NCI-H1694 treated with DMSO at 0.1 percent for 48 hours (cell line): ENCODE data around the gene ACACB.

Experiments used
- DNase-seq: peaks from one replicate; lab custom pipeline; 2025; lab: John Stamatoyannopoulos, UW

ACACB gene

DNA sequence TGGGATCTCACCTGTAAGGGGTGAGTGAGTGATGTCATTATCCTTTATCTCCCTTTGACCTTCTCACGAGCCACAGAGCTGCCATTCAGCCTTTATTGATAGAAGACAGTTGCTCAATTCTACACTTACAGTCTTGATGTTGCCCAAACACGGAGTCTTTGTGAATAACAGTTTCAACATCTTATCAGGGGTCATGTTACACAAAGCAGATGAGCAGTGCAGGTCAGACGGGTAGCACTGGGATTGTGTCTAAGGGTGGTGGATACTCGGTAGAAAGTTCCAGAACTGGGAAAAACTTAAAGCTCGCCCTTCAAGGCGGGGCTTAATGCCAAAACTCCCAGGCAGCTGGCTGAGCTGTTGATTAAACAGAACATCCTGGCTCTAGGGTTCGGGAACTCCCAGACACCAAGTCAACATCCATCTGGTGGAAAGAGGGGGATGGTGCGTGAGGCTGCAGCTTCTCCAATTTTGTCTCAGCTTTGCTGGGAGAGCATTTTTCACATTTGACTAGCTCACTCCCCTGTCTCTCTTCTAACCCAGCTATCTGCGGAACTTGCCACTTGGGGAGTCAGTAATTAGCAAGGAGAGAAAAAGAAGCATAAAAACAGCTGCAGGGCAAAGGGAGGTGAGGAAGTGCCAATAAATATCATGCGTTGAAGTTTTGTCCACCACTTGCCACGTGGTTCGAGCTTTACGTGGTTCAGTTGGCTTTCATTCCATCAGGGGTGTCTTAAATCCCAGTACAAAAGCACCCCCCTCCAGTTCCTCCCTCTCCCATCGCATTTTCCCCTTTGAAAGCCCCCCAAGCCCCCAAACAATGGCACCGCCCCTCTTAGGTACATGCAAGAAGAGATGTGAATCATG lies 161.7 kb downstream of the ACACB start:
- DNase-seq: peak; percentile 70

DNA sequence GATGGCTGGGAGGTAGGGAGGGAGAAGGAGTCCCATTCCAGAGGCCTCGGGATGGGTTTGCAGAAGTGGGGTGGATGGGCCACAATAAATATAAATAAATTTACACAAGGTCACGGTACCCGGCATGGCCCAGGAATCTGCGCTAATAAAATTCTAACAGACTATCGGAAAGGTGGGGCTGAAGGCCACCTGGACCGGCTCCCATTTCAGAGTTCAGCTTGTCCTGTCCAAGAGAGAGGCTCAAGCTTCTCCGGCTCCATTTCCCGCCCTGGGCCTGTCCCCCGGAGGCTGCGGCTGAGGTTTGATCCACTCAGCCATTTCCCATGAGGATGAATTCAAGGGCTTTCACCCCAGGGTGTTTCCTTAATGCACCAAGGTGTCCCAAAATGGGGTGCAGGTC lies 162.5 kb downstream of the ACACB start:
- DNase-seq: no peak

DNA sequence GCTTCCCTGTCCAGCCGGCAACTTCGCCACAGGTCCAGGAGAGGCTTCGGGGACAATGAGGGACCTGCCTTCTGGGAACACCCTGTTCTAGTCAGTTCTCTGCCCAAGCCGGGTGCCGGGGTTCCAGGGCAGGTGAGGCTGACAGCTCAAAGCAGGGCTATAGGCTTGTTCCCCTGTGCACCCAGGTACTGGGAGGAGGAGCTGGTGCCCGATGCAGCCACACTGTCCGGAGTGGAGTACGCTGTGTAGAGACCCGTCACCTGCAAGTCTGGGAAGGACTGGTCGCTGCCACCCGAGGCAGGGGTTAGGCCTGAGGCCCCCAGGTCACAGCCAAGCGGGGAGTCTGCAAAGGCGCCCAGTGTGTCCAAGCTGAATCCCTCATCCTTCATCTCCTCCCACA lies 163.1 kb downstream of the ACACB start:
- no peak for DNase-seq

DNA sequence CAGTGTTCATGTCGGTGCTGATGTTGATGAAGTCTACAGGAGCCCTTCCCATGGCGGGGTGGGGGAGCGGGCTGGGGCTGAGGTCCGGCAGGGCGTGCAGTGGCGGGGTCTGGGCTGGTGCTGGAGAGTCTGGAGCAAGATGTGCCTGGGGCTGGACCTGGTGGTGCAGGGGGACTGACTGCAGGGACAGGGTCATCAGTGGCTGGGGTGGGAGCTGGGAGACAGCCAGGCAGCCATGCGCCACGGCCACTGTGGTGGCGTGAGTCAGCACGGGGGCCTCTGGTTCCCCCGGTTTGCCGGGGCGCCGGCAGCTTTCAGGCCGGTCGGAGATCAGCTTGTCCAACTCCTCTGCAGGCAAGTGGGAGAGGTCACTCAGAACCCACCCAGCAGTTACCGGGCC lies 165.1 kb downstream of the ACACB start:
- DNase-seq: no peak

DNA sequence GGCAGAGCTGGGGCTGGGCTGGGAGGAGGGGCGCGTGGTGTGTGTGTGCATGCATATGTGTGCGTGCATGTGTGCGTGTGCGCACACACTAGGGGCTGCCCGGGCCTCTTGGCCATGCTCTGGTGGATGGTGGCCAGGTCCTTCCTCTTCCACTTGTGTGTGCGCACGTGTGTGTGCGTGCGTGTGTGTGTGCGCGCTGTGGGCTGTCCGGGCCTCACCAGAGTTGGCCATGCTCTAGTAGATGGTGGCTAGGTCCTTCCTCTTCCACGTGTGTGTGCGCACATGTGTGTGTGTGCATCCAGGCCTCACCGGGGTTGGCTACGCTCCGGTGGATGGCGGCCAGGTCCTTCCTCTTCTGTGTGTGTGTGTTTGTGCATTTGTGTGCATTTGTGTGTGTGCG lies 168.0 kb downstream of the ACACB start:
- DNase-seq: no peak

DNA sequence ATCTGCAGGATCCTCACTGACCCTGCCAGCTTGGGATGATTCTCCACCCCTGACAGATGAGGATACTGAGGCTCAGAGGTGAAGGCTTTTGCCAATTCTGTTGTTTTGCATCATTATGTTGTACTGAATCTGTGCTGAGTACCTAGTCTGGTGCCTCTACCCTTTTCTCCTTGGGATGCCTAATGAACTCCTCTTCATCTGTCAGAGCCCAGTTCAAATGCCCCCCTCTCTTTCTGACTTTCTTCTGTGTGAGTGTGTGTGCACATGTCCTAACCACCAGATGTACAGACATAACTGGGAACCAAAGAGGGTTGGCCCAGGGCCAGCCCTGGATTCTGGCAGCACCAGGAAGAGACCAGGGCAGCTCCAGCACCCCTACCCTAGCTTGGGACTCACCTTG lies 169.9 kb downstream of the ACACB start:
- no peak for DNase-seq

DNA sequence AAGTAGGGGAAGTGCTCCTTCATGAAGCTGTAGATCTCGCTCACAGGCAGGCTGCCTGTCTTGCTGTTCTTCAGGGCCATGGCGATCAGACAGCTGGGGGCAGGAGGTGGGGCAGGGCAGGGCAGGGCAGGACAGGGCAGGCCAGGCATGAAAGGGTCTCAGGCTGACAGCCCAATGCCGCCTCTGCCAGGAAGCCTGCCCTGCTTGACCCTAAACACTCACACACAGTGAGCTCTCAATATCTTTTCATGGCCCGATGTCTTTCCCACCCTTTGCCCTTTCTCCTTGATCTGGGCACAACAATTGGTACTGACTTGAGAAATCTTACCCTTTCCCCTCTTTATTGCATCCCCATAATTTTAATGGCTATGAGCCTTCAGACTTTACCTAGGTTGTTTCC lies 170.3 kb downstream of the ACACB start:
- no peak for DNase-seq

DNA sequence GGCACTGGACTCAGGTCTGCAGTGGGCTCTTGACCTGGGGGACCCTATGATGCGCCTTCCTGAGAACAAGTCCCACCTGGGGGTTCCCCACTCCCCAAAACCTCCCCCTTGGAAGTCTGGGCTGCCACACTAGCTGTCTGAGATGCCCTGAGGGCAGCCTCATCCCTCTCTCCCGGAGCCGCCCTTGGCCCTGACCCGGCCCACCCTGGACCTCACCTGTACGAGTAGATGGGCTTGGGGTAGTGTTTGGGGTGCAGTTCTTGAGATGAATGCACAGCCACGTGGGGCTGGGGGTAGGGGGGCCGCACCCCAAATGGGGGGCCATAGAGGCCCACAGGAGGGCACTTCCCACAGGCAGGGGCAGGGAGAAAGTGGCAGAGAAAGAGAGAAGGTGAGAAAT lies 170.8 kb downstream of the ACACB start:
- DNase-seq: no peak

DNA sequence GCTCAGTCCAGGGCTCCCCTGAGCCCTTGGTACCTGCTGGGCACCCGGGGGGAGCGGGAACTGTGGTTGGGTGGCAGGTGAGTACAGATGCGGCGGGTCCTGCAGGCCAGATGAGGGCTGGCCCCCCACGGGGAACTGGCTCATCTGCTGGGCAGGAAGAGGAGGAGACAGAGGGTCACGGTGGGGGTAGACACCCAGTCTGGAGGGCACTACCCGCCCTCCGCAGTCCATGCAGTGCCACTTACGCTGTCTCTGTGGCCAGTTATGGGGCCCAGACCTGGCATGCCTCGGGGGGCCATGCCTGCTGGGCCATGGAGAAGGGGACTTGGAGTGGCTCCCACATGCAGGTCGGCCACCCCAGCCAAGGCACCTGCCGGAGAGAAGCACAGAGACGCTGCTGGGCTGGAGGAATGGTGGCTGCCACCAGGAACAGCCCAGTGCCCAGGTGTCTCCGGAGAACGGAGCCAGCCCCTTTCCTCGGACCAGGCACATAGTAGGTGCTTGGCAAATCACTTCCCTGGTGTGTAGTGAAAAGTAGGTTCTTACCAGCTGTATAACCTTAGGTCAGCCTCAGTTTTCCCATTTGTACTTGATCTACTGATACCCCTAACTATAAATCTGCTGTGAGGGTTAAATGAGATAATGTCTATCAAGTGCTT lies 171.6 kb downstream of the ACACB start:
- DNase-seq: no peak

DNA sequence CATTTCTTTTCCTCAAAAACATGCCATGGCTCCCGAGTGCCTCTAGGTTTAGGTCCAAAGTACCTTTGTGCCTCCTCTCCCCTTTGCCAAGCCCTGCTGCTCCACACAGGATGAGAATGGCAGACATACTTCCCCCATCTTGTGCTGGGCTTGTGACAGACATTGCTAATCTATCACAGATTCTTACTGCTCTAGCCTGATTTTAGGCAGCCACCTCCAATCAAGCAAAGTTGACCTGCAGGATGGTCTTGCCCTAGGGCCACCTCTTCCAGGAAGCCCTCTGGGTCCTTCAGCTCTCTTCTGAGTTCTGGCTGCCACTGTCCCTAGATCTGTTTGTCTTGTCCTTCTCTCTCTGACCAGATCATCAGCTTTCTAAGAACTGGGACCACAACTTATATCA lies 172.2 kb downstream of the ACACB start:
- DNase-seq: no peak

DNA sequence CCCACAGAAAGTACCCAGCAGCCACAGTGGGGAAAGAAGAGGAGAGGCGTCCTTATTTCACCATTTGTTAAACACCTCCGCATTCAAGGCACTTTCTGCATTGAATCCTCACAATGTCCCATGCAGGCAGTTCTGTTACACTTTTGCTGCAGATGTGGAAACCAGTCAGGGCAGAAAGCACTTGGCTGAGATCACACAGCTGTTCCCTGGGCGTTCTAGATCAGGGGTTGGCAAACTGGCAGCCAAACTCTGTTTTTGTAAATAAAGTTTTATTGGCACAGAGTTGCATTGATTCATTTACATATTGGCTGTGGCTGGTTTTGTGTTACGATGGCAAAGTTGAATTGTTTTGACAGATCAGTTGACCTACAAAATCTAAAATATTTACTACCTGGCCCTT lies 172.6 kb downstream of the ACACB start:
- peak; percentile 46 for DNase-seq

DNA sequence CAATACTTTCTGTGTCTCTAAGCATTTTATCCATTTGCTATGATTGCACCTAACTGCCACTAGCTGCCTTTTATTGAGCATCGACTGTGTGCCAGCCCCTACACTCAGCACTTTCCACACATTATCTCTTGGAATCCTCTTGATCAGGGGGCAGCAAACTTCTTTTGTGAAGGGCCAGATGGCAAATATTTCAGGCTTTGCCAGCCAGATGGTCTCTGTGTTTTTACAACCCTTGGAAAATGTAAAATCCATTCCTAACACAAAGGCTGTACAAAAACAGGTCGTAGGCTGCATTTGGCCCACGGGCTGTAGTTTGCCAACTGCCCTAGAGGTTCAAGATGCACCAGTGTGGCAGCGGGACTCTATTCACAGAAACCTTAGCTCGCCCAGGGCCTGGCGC lies 173.2 kb downstream of the ACACB start:
- peak; percentile 68 for DNase-seq

DNA sequence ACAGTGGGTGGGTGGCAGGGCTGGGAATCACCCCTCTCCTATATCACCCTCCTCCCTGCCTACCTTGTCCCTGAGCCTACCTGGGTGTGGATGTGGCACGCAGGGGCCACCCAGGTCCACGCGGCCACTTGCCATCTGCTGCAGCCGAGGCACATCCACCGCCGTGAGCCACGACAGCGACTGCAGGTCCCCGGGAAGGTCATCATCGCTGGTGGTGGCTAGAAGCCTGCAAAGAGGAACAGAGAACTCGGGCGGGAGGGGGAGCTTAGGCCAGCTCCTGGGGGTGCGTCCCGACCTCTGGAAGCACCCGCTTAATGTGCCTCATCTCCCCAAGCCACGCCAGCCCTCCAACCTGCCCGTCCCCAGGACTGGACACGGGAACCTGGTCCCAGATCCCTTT lies 173.7 kb downstream of the ACACB start:
- DNase-seq: no peak

DNA sequence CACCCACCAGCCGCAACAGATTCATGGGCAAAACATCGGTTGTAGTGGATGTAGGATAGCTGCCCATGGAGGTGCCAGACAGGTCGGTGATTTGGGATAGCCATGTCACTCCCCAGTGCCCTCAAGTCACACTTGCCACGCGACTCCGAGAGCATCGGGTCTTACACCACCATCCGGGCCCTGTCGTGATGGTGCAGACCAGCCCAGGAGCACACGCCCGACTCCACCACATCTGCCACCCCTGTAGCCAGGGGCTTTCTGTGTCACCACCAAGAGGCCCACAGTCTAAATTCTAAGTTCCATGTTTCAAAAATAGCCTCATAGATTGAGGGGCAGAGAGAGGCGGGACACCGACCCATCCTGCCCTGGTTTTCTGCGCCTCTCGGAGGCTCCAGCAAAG lies 174.7 kb downstream of the ACACB start:
- no peak for DNase-seq

DNA sequence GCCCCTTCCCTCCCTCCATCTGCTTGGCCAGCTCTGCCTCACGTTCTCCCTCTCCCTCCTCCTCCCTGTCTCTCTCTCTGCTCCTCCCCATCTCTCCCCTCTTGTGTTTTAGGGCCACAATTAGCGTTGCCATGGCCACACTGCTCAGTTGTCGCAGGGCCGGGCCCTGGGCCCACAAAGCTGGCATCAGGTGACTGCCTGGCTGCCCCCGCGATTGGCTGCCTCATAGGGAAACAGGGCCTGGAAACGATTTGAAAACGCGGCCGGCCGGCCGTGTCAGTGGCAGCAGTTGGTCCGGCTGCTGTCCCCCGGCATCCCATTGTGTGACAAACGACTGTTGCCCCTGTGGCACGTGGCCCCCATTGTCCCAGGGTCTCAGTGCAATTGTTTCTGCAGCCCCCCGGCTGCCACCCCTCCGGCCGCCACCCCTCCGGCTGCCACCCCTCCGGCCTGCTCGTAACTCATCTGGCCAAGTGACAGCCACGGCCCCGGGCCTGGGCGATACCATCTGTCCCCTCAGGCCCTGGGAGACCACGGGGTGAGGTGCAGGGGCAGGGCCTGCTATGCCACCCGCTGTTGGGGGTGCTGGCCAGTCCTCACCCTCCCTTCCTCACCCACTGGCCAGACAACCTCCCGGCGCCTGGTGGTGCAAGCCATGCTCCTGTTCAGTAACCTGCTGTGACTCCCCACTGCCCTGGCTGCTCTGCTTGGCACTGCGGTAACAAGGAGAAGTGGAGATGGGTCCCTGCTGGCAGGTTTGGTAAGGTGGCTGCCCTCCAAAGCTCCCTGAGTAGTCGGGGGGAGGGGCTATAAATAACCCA lies 175.3 kb downstream of the ACACB start:
- DNase-seq: peak; percentile 91

DNA sequence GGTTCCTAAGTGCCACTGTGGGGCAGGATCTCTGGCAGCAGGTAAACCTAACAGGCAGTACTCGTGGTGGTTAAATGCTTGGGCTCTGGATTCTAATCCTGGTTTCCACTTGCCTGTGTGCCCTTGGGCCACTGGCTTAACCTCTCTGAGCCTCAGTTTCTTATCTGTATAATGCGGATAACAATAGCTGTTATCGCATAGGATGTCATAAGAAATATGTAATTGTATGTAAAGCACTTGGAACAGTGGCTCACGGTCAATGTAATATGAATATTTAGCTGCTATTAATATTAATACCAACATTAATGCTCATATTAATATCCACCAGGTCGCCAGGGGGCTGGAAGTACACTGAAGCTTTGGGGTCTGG lies 175.9 kb downstream of the ACACB start:
- DNase-seq: no peak

DNA sequence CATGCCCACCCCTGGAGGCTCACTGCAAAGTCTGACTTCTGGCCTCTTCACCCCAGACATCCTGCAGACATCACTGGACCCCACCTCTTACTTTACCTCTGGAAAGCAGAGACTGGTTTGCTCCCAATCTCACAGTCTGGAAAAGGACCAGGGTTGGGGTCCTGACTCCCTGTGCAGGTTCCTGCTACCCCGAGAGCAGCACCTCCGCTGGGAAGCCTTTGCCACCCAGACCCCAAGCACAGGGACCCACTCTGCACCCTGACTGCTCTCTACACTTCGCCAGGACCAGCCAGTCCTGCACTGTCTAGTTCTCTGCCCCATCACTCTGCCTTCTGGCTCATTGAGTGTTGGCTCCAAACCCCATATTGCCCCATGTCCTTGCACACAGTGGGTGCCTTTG lies 176.7 kb downstream of the ACACB start:
- DNase-seq: no peak

DNA sequence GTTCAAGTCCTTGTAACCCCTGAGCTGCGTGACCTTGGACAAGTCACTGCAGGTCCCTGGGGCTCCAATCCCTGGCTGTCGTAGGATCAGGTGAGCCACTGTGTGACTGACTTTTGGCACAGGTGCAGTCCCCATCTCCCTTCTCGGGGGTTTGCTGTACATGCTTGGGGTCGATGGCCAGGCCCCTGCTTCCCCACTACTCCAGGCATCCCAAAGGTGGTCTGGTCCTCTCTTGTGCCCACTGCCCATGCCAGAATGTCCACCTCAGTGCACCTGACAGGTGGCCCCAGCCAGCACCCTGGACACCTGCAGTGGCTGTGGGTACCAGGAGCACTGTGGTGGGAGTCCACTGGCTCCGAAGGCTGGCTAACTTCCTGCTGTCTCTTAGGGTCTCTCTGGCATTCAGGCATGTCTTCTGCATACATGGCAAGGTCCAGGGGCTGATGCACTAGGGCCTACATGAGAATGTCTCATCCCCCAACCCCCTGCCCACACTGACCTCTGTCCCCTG lies 178.0 kb downstream of the ACACB start:
- DNase-seq: no peak

DNA sequence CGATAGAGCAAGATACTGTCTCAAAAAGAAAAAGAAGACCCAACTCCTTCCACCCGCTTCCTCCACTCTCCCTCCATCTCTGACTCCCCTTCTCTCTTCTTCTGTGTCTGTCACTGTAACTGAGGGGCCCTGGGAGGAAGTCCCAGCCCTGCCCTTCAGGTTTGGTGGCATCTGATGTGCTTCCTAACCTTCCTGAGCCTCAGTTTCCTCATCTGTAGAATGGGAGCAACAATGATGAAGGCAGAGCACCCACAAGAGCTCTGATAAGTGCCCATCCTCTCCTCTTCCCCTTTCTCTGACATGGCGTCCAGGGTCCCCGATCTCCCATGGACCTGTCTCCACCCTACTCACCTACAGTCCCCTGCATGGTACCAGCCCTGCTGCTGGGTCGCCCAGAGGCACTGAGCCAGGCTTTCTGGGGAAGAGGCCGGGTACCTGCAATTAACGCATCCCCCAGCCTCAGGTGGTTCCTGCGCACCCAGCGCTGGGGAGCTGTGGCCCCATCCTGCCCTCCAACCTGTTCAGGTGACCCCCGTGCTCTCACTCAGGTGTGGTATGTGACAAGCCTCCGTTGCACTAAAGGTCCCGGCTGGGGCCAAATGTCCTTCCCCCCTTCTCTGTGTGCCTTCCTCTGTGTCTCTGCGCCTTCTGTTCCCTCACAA lies 179.5 kb downstream of the ACACB start:
- no peak for DNase-seq

DNA sequence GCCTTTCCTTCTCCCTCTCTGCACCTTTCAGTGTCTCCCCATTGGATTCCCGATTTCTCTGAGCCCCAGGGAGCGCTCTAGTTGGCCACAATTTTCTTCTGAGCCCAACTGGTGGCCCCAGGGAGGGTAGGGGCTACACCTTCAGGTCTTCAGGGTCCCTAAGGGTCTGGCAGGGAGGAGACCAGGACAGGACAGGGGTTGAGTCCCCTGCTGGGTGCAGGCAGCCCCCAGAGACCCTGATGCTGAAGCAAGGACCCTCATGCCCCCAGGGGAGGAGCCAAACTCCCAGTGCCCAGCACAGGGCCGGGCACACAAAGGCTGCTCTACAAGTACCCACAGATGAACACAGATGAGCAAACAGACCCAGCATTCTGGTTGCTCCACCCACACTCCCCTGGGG lies 180.0 kb downstream of the ACACB start:
- no peak for DNase-seq

DNA sequence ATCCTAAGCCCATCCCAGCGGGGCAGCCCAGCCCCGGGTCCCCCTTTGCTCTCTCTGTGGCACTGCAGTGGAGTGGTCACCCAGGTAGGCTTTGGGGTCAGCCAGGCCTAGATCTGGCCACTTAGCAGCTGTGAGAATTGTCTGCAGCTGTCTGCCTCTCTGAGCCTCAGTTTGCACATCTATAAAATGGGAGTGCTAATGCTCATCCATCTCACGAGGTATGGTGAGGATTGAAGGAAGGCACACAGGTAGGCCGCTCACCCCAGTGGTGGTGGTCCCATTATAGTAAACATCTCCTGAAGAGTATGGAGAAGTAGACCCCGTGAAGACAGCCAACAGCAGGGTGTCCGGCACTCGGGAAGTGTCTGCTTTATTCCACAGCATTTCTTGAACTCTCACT lies 183.5 kb downstream of the ACACB start:
- DNase-seq: no peak

DNA sequence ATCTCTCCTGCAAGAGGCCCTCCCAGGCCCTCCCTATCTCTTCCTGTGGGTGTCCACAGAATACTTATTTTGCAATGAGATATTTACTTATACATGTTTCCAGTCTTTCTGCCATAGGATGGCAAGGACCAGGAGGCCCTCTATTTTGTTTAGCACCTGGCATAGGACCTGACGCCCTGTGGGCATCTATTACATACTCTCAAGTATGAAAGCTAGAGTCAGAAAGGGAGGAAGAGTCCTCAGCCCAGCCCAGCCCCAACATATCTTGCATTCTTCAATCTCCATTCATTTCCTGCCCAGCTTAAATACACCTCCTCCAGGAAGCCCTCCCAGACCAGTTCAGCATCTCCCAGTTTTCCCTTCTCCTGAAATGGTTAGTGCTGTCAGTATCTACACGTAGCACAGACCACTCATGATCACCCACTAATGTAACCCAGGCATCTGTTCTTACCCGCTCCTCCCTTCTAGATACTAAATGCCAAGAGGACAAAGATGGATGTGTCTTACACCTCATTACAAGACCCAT lies 185.3 kb downstream of the ACACB start:
- DNase-seq: no peak
